Measurements from ENCODE around the gene MYOF. TPM values are rescaled to one million over a fixed set of nuclear protein-coding genes. Genes with fewer than 3 reads are reported as not detected.

The MYOF gene
- total and polyA plus RNA-seq, 2 donors (not counting 1 experiment from before 2014, with no cell fraction given): 298 to 314 TPM

GRCh38 chr10:93261089-93261488, 221.0 kb downstream of the MYOF start:
- no peaks in the 10 kb centered on the region for H3K36me3 ChIP-seq (ENCODE audit: control insufficient read depth, insufficient read depth, low read length)
- H3K4me3 ChIP-seq (replicated peaks in 1 of 4; ENCODE audit: control extremely low read depth in 1 of 4, insufficient read depth in 1 of 4, low read depth in 3 of 4, low read length in 4 of 4): no peak overlapping the region
- no peak overlapping the region for H3K27ac ChIP-seq (ENCODE audit: insufficient read depth, low read length)
- H4K20me1 ChIP-seq (ENCODE audit: control insufficient read depth, extremely low read depth, insufficient read depth, low read length): no peaks in the 10 kb centered on the region
- no peak overlapping the region for H2AFZ ChIP-seq (ENCODE audit: low read length)
- no peaks in the 10 kb centered on the region for H3K4me1 ChIP-seq (ENCODE audit: control insufficient read depth, extremely low read depth, insufficient read depth, low read length)
- no peak overlapping the region for H3K9ac ChIP-seq (ENCODE audit: insufficient read depth, low read length)
- no peaks in the 10 kb centered on the region for H3K9me3 ChIP-seq (ENCODE audit: control insufficient read depth, insufficient read depth, low read depth, low read length)
- TF ChIP-seq EZH2 (IDR thresholded peaks at IDR 0.05; ENCODE audit: low read length, missing control alignments) (no peak), CTCF (conservative IDR thresholded peaks at IDR 0.05 in 1 of 2, IDR thresholded peaks at IDR 0.05 in 1 of 2; ENCODE audit: low read depth in 1 of 2, low read length in 2 of 2) (no peak)
- H3K4me2 ChIP-seq (ENCODE audit: extremely low read depth, insufficient read depth, low read length): no peak overlapping the region
- no peaks in the 10 kb centered on the region for H3K79me2 ChIP-seq (ENCODE audit: control insufficient read depth, insufficient read depth, low read length)
- DNase-seq (ENCODE audit: low read depth in 2 of 2): no peak
- no peaks in the 10 kb centered on the region for H3K27me3 ChIP-seq (ENCODE audit: control insufficient read depth, insufficient read depth, low read length)

DNA sequence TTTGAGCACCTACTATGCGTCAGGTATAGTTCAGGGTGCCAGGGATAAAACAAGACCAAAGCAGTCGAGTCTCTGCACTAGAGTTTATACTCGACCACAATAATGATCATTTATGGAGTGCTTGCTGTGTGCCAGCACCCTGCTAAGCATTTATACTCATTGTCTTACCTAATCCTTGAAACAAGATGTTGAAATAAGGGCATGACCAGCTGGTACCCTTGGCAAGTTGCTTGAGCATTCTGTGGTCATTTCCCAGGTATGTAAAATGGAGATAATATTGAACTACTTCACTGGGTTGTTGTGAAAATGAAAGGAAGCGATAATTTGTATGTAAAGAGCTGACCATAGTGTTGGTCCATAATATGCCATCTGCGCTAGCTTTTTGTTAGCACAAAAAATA, 223.0 kb downstream of the MYOF start:
- no peaks in the 10 kb centered on the region for H4K20me1 ChIP-seq (ENCODE audit: control insufficient read depth, extremely low read depth, insufficient read depth, low read length)
- H3K4me3 ChIP-seq (replicated peaks in 1 of 4; ENCODE audit: control extremely low read depth in 1 of 4, insufficient read depth in 1 of 4, low read depth in 3 of 4, low read length in 4 of 4): no peak overlapping the region
- H3K4me2 ChIP-seq (ENCODE audit: extremely low read depth, insufficient read depth, low read length): no peak overlapping the region
- H3K27ac ChIP-seq (ENCODE audit: insufficient read depth, low read length): no peak overlapping the region
- no peak for DNase-seq (ENCODE audit: low read depth in 2 of 2)
- H3K4me1 ChIP-seq (ENCODE audit: control insufficient read depth, extremely low read depth, insufficient read depth, low read length): no peaks in the 10 kb centered on the region
- H3K79me2 ChIP-seq (ENCODE audit: control insufficient read depth, insufficient read depth, low read length): no peaks in the 10 kb centered on the region
- no peaks in the 10 kb centered on the region for H3K9me3 ChIP-seq (ENCODE audit: control insufficient read depth, insufficient read depth, low read depth, low read length)
- no peaks in the 10 kb centered on the region for H3K27me3 ChIP-seq (ENCODE audit: control insufficient read depth, insufficient read depth, low read length)
- no peaks in the 10 kb centered on the region for H3K36me3 ChIP-seq (ENCODE audit: control insufficient read depth, insufficient read depth, low read length)
- no peak for TF ChIP-seq EZH2 (IDR thresholded peaks at IDR 0.05; ENCODE audit: low read length, missing control alignments)
- TF ChIP-seq CTCF (conservative IDR thresholded peaks at IDR 0.05 in 1 of 2, IDR thresholded peaks at IDR 0.05 in 1 of 2; ENCODE audit: low read depth in 1 of 2, low read length in 2 of 2): no peak
- H2AFZ ChIP-seq (ENCODE audit: low read length): no peak overlapping the region
- H3K9ac ChIP-seq (ENCODE audit: insufficient read depth, low read length): no peak overlapping the region

Other genes starting within 250 kb of the MYOF start
- 2.1 and 19.0 TPM in 2 replicates for gene CEP55, start 14.3 kb upstream of the MYOF start, total RNA-seq
- 16.1 and 51.6 TPM in 2 replicates for gene CEP55, start 14.3 kb upstream of the MYOF start, polyA plus RNA-seq
- not detected in 2 replicates for gene FFAR4, start 84.3 kb upstream of the MYOF start, total RNA-seq
- not detected in 2 replicates for gene FFAR4, start 84.3 kb upstream of the MYOF start, polyA plus RNA-seq
- gene RBP4, start 118.9 kb upstream of the MYOF start, total RNA-seq: not detected in 2 replicates
- gene RBP4, start 118.9 kb upstream of the MYOF start, polyA plus RNA-seq: 0.28 TPM in 1 of 2 replicates, not detected in the other
- not detected in 2 replicates for gene PDE6C, start 130.2 kb upstream of the MYOF start, total RNA-seq
- not detected in 2 replicates for gene PDE6C, start 130.2 kb upstream of the MYOF start, polyA plus RNA-seq
- gene FRA10AC1, start 220.3 kb upstream of the MYOF start, total RNA-seq: 6.9 and 9.4 TPM in 2 replicates
- gene FRA10AC1, start 220.3 kb upstream of the MYOF start, polyA plus RNA-seq: 6.3 and 7.1 TPM in 2 replicates